ENCODE measurements around the gene PARP3. TPM values are rescaled to one million over a fixed set of nuclear protein-coding genes. Genes with fewer than 3 reads are reported as not detected.
A peak's percentile ranks its signal among the peaks of the same experiment; 100 is the strongest.

Gene PARP3
- total RNA-seq, 1 experiment from 2014 or later: 8.9 TPM

- DNase-seq (ENCODE audit: low read depth): no peak
Measured at GRCh38 chr3:51948016-51948580, 5.9 kb downstream of the PARP3 start.

GRCh38 chr3:51949121-51949520 lies 7.0 kb downstream of the PARP3 start:
- no peak for DNase-seq (ENCODE audit: low read depth)

- DNase-seq (ENCODE audit: low read depth): no peak
Measured at GRCh38 chr3:51950899-51951298, 8.7 kb downstream of the PARP3 start.

- no peak for DNase-seq (ENCODE audit: low read depth)
Measured at GRCh38 chr3:51953445-51953844, 11.3 kb downstream of the PARP3 start.

DNA sequence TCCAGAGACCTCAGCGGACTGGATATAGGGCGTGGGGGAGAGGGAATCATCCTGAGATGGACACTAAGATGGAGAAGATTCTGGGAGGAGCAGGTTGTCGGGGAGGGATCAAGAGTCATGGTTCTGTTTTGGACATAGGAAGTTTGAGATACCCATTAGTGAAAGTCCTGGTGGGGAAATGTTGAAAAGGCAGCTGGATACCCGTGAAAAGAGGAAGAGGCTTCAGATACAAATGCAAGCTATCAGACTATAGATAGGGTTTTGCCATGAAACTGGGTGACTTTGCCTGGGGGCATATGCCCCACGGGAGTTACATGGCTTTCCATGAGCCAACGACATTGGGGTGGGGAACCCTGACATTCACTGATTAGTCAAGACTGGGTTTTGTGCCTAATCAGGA lies 11.9 kb downstream of the PARP3 start:
- no peak for DNase-seq (ENCODE audit: low read depth)

DNA sequence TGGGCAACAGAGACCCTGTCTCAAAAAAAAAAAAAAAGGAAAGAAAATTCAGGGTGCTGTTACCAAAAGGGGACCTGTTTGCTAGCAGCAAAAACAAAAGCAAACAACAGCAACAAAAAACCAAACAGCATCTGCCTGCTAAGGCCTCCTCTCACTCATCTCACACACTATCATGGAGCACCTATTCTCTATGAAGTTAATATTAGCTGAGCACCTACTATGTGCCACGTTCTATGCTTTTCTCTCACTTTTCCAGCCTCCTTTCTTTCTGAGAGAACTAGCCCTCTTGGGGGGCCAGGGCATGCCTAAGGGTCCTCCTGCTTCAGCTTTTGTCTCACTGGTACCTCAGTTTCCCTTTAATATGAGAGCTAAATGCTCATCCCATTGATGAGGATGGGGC lies 12.6 kb downstream of the PARP3 start:
- DNase-seq (ENCODE audit: low read depth): no peak

DNA sequence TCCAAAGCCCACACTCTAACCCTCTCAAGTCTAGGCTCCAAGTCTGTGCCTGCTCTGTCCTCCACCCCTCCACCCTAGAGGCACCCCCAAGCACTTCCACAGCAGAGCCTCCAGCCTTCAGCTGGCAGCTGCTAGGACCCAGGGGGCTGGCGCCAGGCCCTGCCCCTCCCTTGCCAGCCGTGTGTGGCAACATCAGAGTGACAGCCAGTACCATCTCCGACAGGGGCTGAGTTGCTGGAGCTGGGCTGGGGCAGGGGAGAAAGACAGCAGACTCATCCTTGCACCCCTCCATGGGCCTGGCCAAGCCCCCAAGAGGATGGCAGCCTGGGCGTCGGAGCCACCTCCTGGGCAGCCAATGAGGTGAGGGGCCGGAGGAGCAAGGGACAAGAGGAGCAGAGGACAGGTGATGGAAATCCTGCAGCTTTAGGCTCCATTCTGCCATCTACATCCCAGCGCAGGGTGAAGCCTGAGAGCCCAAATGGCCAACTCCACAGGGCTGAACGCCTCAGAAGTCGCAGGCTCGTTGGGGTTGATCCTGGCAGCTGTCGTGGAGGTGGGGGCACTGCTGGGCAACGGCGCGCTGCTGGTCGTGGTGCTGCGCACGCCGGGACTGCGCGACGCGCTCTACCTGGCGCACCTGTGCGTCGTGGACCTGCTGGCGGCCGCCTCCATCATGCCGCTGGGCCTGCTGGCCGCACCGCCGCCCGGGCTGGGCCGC lies 13.2 kb downstream of the PARP3 start, which contains the start of gene GPR62:
Gene GPR62 (plus strand): TSS at position 207 of the 718 bp plus-strand sequence. CDS start 272 bp downstream, at position 479.
- DNase-seq (ENCODE audit: low read depth): no peak

DNA sequence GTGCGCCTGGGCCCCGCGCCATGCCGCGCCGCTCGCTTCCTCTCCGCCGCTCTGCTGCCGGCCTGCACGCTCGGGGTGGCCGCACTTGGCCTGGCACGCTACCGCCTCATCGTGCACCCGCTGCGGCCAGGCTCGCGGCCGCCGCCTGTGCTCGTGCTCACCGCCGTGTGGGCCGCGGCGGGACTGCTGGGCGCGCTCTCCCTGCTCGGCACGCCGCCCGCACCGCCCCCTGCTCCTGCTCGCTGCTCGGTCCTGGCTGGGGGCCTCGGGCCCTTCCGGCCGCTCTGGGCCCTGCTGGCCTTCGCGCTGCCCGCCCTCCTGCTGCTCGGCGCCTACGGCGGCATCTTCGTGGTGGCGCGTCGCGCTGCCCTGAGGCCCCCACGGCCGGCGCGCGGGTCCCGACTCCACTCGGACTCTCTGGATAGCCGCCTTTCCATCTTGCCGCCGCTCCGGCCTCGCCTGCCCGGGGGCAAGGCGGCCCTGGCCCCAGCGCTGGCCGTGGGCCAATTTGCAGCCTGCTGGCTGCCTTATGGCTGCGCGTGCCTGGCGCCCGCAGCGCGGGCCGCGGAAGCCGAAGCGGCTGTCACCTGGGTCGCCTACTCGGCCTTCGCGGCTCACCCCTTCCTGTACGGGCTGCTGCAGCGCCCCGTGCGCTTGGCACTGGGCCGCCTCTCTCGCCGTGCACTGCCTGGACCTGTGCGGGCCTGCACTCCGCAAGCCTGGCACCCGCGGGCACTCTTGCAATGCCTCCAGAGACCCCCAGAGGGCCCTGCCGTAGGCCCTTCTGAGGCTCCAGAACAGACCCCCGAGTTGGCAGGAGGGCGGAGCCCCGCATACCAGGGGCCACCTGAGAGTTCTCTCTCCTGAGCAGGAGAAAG lies 14.0 kb downstream of the PARP3 start:
- peak; percentile 36 for DNase-seq (ENCODE audit: low read depth)

DNA sequence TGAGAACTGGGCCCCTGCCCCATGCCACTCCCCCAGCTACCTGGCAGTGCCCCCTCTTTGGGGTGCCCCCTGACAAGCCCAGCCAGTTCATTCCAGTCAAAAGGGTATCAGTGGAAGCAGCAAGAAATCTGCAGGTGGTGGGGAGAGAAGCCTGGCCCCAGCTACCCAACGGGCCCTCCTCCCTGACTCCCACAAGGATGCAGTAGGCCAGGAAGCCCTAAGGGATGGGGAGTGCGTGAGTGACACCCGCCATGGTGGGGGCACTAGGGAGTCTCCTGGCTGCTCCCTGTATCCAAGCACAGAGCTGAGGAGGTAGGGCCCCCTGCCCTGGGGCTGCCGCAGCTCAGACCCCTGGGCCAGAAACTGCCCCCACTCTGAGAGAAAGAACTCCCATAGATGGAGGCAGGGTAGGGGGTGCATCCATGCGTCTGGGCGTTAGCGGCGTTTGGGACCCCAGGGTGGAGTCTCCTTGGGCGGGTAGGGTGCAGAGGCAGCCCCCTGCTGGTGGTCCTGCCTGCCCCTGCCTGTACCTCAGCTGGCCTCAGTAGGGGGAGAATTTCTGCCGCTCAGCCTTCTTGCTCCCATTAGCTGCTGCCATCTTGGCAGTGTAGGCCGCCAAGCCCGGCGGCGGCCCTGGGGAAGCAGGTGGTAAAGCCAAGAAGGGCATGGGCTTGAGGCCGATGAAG lies 15.5 kb downstream of the PARP3 start:
- no peak for DNase-seq (ENCODE audit: low read depth)

DNA sequence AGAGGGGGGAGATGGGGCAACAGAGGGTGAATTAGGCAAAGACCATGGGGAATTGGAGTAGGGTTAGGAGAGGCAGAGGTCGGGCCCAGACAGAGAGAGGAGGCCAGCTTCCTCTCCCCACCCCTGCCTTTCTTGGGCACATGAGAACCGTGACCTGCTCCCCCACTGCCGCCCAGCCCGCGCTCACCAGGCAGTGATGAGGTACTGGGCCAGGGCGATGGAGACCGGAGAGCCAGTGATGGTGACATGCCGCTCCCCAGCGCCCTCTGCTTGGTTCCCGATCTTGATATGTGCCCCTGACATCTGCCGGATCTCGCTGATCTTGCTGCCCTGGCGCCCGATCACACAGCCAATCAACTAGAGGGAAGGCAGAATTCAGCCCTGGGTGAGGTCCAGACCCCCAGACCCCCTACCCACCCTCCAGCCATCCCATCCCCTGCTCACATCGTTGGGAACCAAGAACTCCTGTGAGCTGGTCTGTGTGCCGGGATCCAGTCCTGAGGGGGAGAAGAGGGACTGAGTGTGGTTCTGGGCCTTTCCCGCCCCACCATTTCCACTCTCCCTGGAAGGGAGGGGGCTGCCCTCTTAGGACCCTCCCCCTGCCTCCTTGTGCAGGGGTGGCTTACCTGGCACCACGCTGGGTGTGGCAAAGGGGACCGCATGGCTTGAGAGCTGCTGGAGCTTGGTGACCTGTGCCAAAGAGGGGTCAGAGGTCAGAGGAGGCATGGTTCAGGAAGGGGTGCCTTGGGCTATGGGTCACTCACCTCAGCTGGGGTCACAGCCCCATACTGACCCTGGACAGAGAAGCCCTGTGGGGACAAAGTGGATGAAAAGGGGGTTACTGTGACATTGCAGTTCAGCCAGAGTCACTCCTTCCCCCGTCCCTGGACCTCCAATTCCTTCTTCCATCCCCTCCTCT lies 16.7 kb downstream of the PARP3 start:
- no peak for DNase-seq (ENCODE audit: low read depth)

GRCh38 chr3:51959651-51960050 lies 17.5 kb downstream of the PARP3 start:
- DNase-seq (ENCODE audit: low read depth): no peak

GRCh38 chr3:51960386-51960785 lies 18.2 kb downstream of the PARP3 start:
- DNase-seq (ENCODE audit: low read depth): no peak

DNA sequence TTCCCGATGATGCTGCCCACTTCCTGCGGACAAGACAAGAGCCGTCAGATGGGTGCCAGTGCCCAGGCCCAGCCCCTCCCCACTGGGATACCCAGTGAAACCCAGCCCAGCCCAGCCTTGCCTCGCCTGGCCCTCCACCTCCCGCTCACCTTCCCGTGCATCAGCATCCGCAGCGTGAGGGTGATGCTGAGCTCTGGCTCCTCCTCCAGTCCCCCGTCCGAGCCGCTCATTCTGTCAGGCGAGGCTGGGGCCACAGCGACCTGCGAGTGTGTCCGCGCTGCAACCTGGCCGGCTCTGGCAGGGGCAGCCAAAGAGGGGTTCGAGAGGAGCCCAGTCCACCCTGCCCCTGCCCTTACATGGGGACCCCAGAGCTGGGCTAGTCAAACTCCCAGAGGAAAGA lies 18.8 kb downstream of the PARP3 start:
- DNase-seq (ENCODE audit: low read depth): no peak

GRCh38 chr3:51961602-51962569 lies 19.7 kb downstream of the PARP3 start:
- DNase-seq (ENCODE audit: low read depth): no peak

- DNase-seq (ENCODE audit: low read depth): no peak
Measured at GRCh38 chr3:51962854-51963530, 20.8 kb downstream of the PARP3 start.

GRCh38 chr3:51963951-51964451 lies 21.8 kb downstream of the PARP3 start:
- no peak for DNase-seq (ENCODE audit: low read depth)

DNA sequence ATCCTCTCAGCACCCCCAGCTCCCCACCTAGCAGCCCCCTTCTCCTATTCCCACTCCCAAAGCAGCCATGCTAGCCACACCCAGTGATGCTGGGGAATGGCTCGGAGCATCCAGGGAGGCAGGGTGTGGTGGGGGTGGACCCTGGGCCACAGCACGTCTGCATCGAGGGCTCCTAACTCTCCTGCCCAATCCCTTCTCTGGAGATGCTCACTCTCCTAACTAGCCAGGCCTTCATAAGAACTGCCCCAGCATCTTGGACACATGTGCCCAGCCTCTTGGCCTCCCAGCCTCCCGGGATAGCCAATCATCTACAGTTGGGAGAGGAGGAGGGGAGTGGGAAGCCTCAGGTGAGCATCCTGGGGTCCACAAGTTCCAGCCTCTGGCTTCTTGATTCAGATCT lies 22.4 kb downstream of the PARP3 start:
- DNase-seq (ENCODE audit: low read depth): no peak

GRCh38 chr3:51966016-51966415 lies 23.9 kb downstream of the PARP3 start:
- no peak for DNase-seq (ENCODE audit: low read depth)

DNA sequence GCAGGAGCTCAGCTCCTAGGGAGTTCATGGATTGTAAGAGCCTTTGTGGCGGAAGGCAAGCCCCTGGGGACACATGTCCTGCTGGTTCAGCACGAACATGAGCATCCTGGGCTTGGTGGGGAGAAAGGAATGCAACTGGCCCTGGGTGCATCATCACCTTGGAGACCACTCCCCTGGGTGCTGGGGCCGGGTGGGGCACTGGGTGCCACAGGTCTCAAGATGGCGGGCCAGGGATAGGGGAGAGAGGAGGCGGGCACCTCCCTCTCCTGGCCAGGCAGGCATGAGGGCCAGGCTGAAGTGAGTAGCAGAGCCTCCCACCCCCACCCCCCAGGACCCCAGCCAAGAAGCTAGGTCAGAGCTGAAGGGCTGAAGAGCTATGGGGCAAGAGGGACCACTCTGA lies 24.3 kb downstream of the PARP3 start:
- no peak for DNase-seq (ENCODE audit: low read depth)

Measured in Daoy (cell line).